ENCODE measurements around the gene RNU2-63P. TPM values are rescaled to one million over a fixed set of nuclear protein-coding genes. Genes with fewer than 3 reads are reported as not detected.
A peak's percentile ranks its signal among the peaks of the same experiment; 100 is the strongest.
"Not testable (repeated sequence)": the region's sequence is repeated elsewhere in the genome, so short reads cannot be mapped to it uniquely, and the experiment has no call there.

The RNU2-63P gene
- total and polyA plus RNA-seq, 2 experiments from 2014 or later: 1.4 TPM; not detected in 1

GRCh38 chr2:87972385-87972784 is 44.0 kb downstream of the RNU2-63P start:
- DNase-seq (ENCODE audit: low spot score); H3K79me2 ChIP-seq; H3K27ac ChIP-seq; H3K4me2 ChIP-seq; H3K36me3 ChIP-seq (replicated peaks; ENCODE audit: insufficient read depth, low read depth); H3K4me3 ChIP-seq; H3K9me2 ChIP-seq (replicated peaks; ENCODE audit: insufficient read depth); H3K27me3 ChIP-seq; H2AFZ ChIP-seq; H4K20me1 ChIP-seq (ENCODE audit: insufficient read depth, poor library complexity, severe bottlenecking); H3K4me1 ChIP-seq (ENCODE audit: insufficient read depth); H3K9me3 ChIP-seq (ENCODE audit: low read depth): not testable (repeated sequence)
- 80% methylated on average over 3 of the region's 17 CpGs for WGBS (ENCODE audit: low lambda C conversion rate, missing lambda C conversion rate)

Small RNAs within 50 kb of the gene (small RNA-seq; reads per million reads assigned to genes)
- 3.8 reads per million, percentile 92 among the genes with 10 or more reads in this experiment for gene RNU2-63P

Other genes starting within 250 kb of the RNU2-63P start
- gene RGPD2, start 190.8 kb downstream of the RNU2-63P start, total RNA-seq: 30.0 and 31.4 TPM in 2 replicates
- gene RGPD2, start 190.8 kb downstream of the RNU2-63P start, polyA plus RNA-seq: 11.6 and 16.8 TPM in 2 replicates
- 30.4 and 30.9 TPM in 2 replicates for gene KRCC1, start 39.2 kb upstream of the RNU2-63P start, total RNA-seq
- gene KRCC1, start 39.2 kb upstream of the RNU2-63P start, polyA plus RNA-seq: 18.3 and 18.5 TPM in 2 replicates
- not detected in 2 replicates for gene SMYD1, start 51.3 kb upstream of the RNU2-63P start, total RNA-seq
- gene SMYD1, start 51.3 kb upstream of the RNU2-63P start, polyA plus RNA-seq: 0.10 TPM in 1 of 2 replicates, not detected in the other
- 165 and 244 TPM in 2 replicates for gene FABP1, start 111.5 kb upstream of the RNU2-63P start, total RNA-seq
- 763 and 780 TPM in 2 replicates for gene FABP1, start 111.5 kb upstream of the RNU2-63P start, polyA plus RNA-seq
- 4.8 and 7.1 TPM in 2 replicates for gene THNSL2, start 153.8 kb upstream of the RNU2-63P start, total RNA-seq
- gene THNSL2, start 153.8 kb upstream of the RNU2-63P start, polyA plus RNA-seq: 3.7 and 7.1 TPM in 2 replicates